DOHH2 (cell line): Measurements from ENCODE around the gene FASTK.

Experiments
- CTCF ChIP-seq: fragments of 200-600 bp; sonication (generic); IDR thresholded peaks from one replicate; pipeline ENCODE4 v1.5.1; 2014; ENCODE audit warnings: antibody characterized with exemption, mild to moderate bottlenecking, low read depth, low read length; ENCODE audit not compliant: poor library complexity, severe bottlenecking
- EZH2phosphoT487 ChIP-seq: fragments of 200-600 bp; sonication (generic); IDR thresholded peaks from 2 replicates; pipeline ENCODE4 v1.6.1; 2017; ENCODE audit warnings: borderline replicate concordance, mild to moderate bottlenecking, antibody characterized with exemption, low read length, moderate library complexity, mixed read lengths

GRCh38 chr7:151104411-151105235, 24.0 kb upstream of the FASTK start:
- TF ChIP-seq CTCF (no peak), EZH2phosphoT487 (no peak)
